GM12878 (cell line): ENCODE results near the gene PDE7B. TPM values are rescaled to one million over a fixed set of nuclear protein-coding genes. Genes with fewer than 3 reads are reported as not detected.
"Not testable (repeated sequence)": the region's sequence is repeated elsewhere in the genome, so short reads cannot be mapped to it uniquely, and the experiment has no call there.

ENCODE experiments used
- ATAC-seq: fragments of 200-7000 bp; cut with Tn5 transposase; 3 replicates; pipeline ENCODE4 v1.9.1; 2020; ENCODE audit warnings: mild to moderate bottlenecking, moderate library complexity
- BruUV-seq: library from RNA; stranded (reverse); fragments of 400-500 nt; replicated peaks from 2 replicates; lab custom pipeline; 2021; lab: Mats Ljungman, UMichigan
- CTCF ChIA-PET: fragments of 300-600 bp; sonication (Branson Sonifier 250); formaldehyde crosslinking; extraction: SDS; loops from one replicate; lab custom pipeline; 2021; ENCODE audit warnings: inconsistent platforms; lab: Yijun Ruan, JAX
- POLR2A ChIA-PET: fragments of 350-600 bp; formaldehyde crosslinking; extraction: SDS; loops from one replicate; lab custom pipeline; 2021; ENCODE audit warnings: inconsistent platforms; lab: Charles Lee
- RAD21 ChIA-PET: fragments of 300-600 bp; sonication (Branson Sonifier 250); formaldehyde crosslinking; loops from one replicate; lab custom pipeline; 2023; ENCODE audit warnings: antibody characterized with exemption; ENCODE audit not compliant: unreplicated experiment; lab: Charles Lee
- SMC1A ChIA-PET: fragments of 300-600 bp; sonication (Branson Sonifier 250); formaldehyde crosslinking; loops from one replicate; lab custom pipeline; 2023; ENCODE audit not compliant: unreplicated experiment, uncharacterized antibody; lab: Charles Lee
- DNase-seq: peaks from one replicate; pipeline ENCODE4 v3.0.0-alpha.2; 2011; ENCODE audit warnings: low read depth, low spot score
- FAIRE-seq: peaks from 3 replicates; lab custom pipeline; 2011; peaks lifted over from hg19 to GRCh38; lab: Jason Lieb, UNC
- H2AFZ ChIP-seq: 2 replicates; pipeline ENCODE4 v1.6.0; 2011; ENCODE audit warnings: low read depth, low read length, control low read depth; ENCODE audit not compliant: control insufficient read depth
- H3K27ac ChIP-seq: 2 replicates; pipeline ENCODE4 v1.5.1; 2011; ENCODE audit warnings: control low read depth; ENCODE audit not compliant: control insufficient read depth, insufficient read depth
- H3K27me3 ChIP-seq, 2 experiments: replicated peaks in 1 of 2; 2 replicates each; pipeline versions ENCODE4 v1.6.0 to v1.6.1; 2011; ENCODE audit warnings: low read length in 1 of 2; ENCODE audit not compliant: control insufficient read depth in 2 of 2, insufficient read depth in 2 of 2
- H3K36me3 ChIP-seq, 2 experiments: 2 replicates each; pipeline ENCODE4 v1.5.1; 2011; ENCODE audit warnings: low read length in 1 of 2; ENCODE audit not compliant: control insufficient read depth in 2 of 2, insufficient read depth in 2 of 2
- H3K4me1 ChIP-seq: 2 replicates; pipeline ENCODE4 v1.6.1; 2011; ENCODE audit warnings: mild to moderate bottlenecking, low read length, moderate library complexity, mixed read lengths; ENCODE audit not compliant: control insufficient read depth, insufficient read depth
- H3K4me2 ChIP-seq: 2 replicates; pipeline ENCODE4 v1.6.0; 2011; ENCODE audit warnings: control low read depth; ENCODE audit not compliant: control insufficient read depth, insufficient read depth
- H3K4me3 ChIP-seq: fragments of 200-600 bp; sonication (generic); 2 replicates; pipeline ENCODE4 v1.5.1; 2016
- H3K79me2 ChIP-seq: 2 replicates; pipeline ENCODE4 v1.6.0; 2011; ENCODE audit warnings: low read length; ENCODE audit not compliant: control insufficient read depth, insufficient read depth
- H3K9ac ChIP-seq: 2 replicates; pipeline ENCODE4 v1.8.0; 2011; ENCODE audit warnings: low read length, control low read depth, mixed read lengths; ENCODE audit not compliant: control insufficient read depth, insufficient read depth
- H3K9me3 ChIP-seq: replicated peaks from 3 replicates; pipeline ENCODE4 v1.5.1; 2011; ENCODE audit warnings: mild to moderate bottlenecking, low read length; ENCODE audit not compliant: control insufficient read depth, insufficient read depth
- H4K20me1 ChIP-seq: 2 replicates; pipeline ENCODE4 v1.6.0; 2011; ENCODE audit not compliant: control insufficient read depth, insufficient read depth
- CHD4 ChIP-seq: fragments of 200-600 bp; sonication (generic); IDR thresholded peaks from 2 replicates; pipeline ENCODE4 v1.6.1; 2016; ENCODE audit warnings: mild to moderate bottlenecking
- EP300 ChIP-seq, 2 experiments: fragments of 150-350 bp in 1 of 2; IDR thresholded peaks; 2 replicates each; pipeline ENCODE4 v1.6.1; 2011 to 2012; ENCODE audit warnings: low read depth in 2 of 2, low read length in 2 of 2, borderline replicate concordance in 1 of 2, improper control_type of control experiment in 1 of 2, inconsistent platforms in 1 of 2; ENCODE audit not compliant: control insufficient read depth in 1 of 2
- ESRRA ChIP-seq: IDR thresholded peaks from 2 replicates; pipeline ENCODE4 v1.6.1; 2012; ENCODE audit warnings: mild to moderate bottlenecking, low read length, improper control_type of control experiment
- FOXM1 ChIP-seq: IDR thresholded peaks from 2 replicates; pipeline ENCODE4 v1.6.1; 2012; ENCODE audit warnings: low read depth, mild to moderate bottlenecking, inconsistent platforms, low read length, moderate library complexity
- SIN3A ChIP-seq: IDR thresholded peaks from 2 replicates; pipeline ENCODE4 v1.6.1; 2012; ENCODE audit warnings: low read depth, low read length, improper control_type of control experiment
- SMC3 ChIP-seq: IDR thresholded peaks from 2 replicates; pipeline ENCODE4 v1.6.1; 2011; ENCODE audit warnings: low read length, improper control_type of control experiment, borderline replicate concordance
- SP1 ChIP-seq: IDR thresholded peaks from one replicate; pipeline ENCODE4 v1.6.1; 2011; ENCODE audit warnings: low read depth, low read length
- WGBS: methylation state at CpG from one replicate; pipeline ENCODE4 v1.1.6; 2016; ENCODE audit warnings: low lambda C conversion rate; ENCODE audit not compliant: insufficient replicate concordance, insufficient coverage; ENCODE audit errors: missing lambda C conversion rate; 5-methylcytosine and 5-hydroxymethylcytosine counted together
- in situ Hi-C: fragments of 300-500 bp; cut with MboI; formaldehyde crosslinking; loops from 9 replicates; pipeline ENCODE4 v1.14.3; 2018; ENCODE audit warnings: mixed read lengths
- intact Hi-C: fragments of 100-400 bp; cut with micrococcal nuclease; formaldehyde crosslinking; loops from one replicate; pipeline ENCODE4 v1.14.2; 2022; ENCODE audit not compliant: unreplicated experiment
- polyA plus RNA-seq, 11 experiments: library from polyadenylated mRNA; depleted of rRNA in 4 of 11; unstranded in 6 of 11; stranded (reverse) in 5 of 11; fragments of >200 nt; fragmentation: Nextera tagmentation in 4 of 11; fragmentation: Illumina TruSeq in 1 of 11; extraction: Ambion mirVana in 4 of 11; extraction: Trizol in 1 of 11; gene quantifications; 1 replicate in 1 of 11; 2 replicates in 10 of 11; pipeline versions ENCODE4 v1.2.1 to v1.2.3, GENCODE V29; 2011 to 2016; ENCODE audit warnings: inconsistent platforms in 2 of 11, missing spikeins in 2 of 11, low read depth in 1 of 11
- total RNA-seq, 4 experiments: library from RNA; depleted of rRNA in 3 of 4; stranded (reverse); fragments of >200 nt in 3 of 4; fragmentation: Illumina TruSeq in 1 of 4; extraction: Trizol in 1 of 4; gene quantifications; 2 replicates each; pipeline versions ENCODE4 v1.2.1 to v1.2.3, GENCODE V29; 2013 to 2021

PDE7B gene
- total and polyA plus RNA-seq, 10 of the 15 experiments (the other 5 are each of a cell fraction or from before 2014, with no cell fraction given), result not detected

DNA sequence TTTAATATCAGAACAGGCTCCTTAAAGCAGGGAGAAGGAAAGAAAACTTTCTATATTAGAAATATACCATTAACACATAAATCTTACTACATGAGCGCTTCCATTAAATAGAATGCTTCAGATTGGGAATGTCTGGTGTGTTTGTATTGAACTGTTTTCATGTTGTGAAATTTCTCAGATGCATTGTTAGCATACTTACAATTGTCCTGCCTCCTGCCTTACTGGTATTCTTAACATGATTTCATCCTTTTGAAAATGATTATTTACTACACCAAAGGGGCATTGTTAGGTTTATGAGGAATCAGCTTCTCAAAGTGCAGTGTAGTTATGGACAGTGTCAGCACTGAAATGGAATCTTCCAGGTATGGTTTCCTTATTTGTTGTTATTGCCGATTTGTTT lies 253.1 kb downstream of the PDE7B start:
- intact Hi-C loops (no loop called here), in situ Hi-C loops (no loop called here)
- Histone ChIP-seq H3K9me3 (no peaks in the 10 kb centered on the region), H3K27me3 (0 out of 4 replicates have a peak, but pooled peaks cover 0 to 3% of the 10 kb centered on the region in 2 experiments), H3K79me2 (no peaks in the 10 kb centered on the region), H3K4me2 (no peak overlapping the region), H2AFZ (no peak overlapping the region), H3K36me3 (no peaks in the 10 kb centered on the region), H4K20me1 (no peaks in the 10 kb centered on the region), H3K27ac (no peak overlapping the region), H3K4me3 (no peak overlapping the region), H3K4me1 (no peaks in the 10 kb centered on the region), H3K9ac (no peak overlapping the region)
- TF ChIP-seq SMC3, result no peak
- TF ChIP-seq FOXM1, result no peak
- TF ChIP-seq SIN3A, result no peak
- no peak for TF ChIP-seq CHD4
- no peak for TF ChIP-seq SP1
- no peak for TF ChIP-seq ESRRA
- TF ChIP-seq EP300 (IDR thresholded peaks at IDR 0.05; ENCODE audit: borderline replicate concordance in 1 of 2, control insufficient read depth in 1 of 2, low read depth in 2 of 2, low read length in 2 of 2), result no peak
- DNase-seq, result no peak
- no peak for FAIRE-seq
- WGBS, result 42% methylated on average over 2 of the region's 2 CpGs
- no TSS peak for BruUV-seq
- ChIA-PET CTCF (no interaction called here), RAD21 (no interaction called here), POLR2A (no interaction called here), SMC1A (no interaction called here)
- no peak for ATAC-seq

DNA sequence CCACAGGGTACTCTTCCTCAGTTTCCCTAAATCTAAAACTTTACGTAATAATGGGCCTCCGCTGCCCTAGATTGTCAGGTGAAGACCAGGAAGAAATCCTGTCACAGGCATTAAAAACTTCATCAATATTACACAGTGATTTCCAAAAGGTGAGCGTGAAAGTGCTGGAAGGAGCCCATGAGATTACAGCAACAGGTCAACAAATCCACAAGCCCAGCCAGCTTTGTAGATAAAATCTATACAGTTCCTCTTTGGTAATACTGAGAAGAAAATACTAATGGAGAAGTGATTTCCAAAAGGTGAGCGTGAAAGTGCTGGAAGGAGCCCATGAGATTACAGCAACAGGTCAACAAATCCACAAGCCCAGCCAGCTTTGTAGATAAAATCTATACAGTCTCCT lies 254.3 kb downstream of the PDE7B start:
- H3K4me1 ChIP-seq, BruUV-seq, POLR2A ChIA-PET, H4K20me1 ChIP-seq, H2AFZ ChIP-seq, H3K9me3 ChIP-seq, H3K4me2 ChIP-seq, H3K27ac ChIP-seq, H3K36me3 ChIP-seq, H3K27me3 ChIP-seq, H3K9ac ChIP-seq, RAD21 ChIA-PET, intact Hi-C loops, DNase-seq, FAIRE-seq, in situ Hi-C loops, H3K4me3 ChIP-seq, CTCF ChIA-PET, ATAC-seq, H3K79me2 ChIP-seq: not testable (repeated sequence)
- SMC1A ChIA-PET, result interaction anchor here (1.3 to 1.5 kb wide), 2 partner anchors 11 to 17 kb away, joined by 3 read pairs; no protein-coding TSS in a partner anchor
- 60% methylated on average over 4 of the region's 4 CpGs for WGBS
